BJ (cell line): ENCODE data around the gene NIT1. TPM values are rescaled to one million over a fixed set of nuclear protein-coding genes. Genes with fewer than 3 reads are reported as not detected.

ENCODE experiments used
- CTCF ChIA-PET: fragments of 350-600 bp; formaldehyde crosslinking; extraction: SDS; loops from one replicate; lab custom pipeline; 2021; ENCODE audit warnings: antibody characterized with exemption, inconsistent platforms; lab: Yijun Ruan, JAX
- POLR2A ChIA-PET: fragments of 300-600 bp; sonication (Branson Sonifier 250); formaldehyde crosslinking; extraction: SDS; loops from one replicate; lab custom pipeline; 2021; ENCODE audit warnings: antibody characterized with exemption; lab: Charles Lee
- DNase-seq: peaks from one replicate; pipeline ENCODE4 v3.0.0-alpha.2; 2011; ENCODE audit warnings: low read depth
- H3K27me3 ChIP-seq: 2 replicates; pipeline ENCODE4 v1.6.0; 2011; ENCODE audit warnings: low read length; ENCODE audit not compliant: control insufficient read depth, insufficient read depth
- H3K36me3 ChIP-seq: 2 replicates; pipeline ENCODE4 v1.5.1; 2011; ENCODE audit warnings: low read length; ENCODE audit not compliant: control insufficient read depth, insufficient read depth
- H3K4me3 ChIP-seq: 2 replicates; pipeline ENCODE4 v1.5.1; 2011; ENCODE audit warnings: low read depth, mild to moderate bottlenecking, control low read depth, low read length
- polyA plus RNA-seq: library from polyadenylated mRNA; depleted of rRNA; stranded (reverse); fragments of >200 nt; gene quantifications from 2 replicates; pipeline ENCODE4 v1.2.3, GENCODE V29; 2011; rRNA removed
- small RNA-seq: library from RNA; depleted of rRNA; stranded (forward); fragments of <200 nt; gene quantifications from one replicate; pipeline ENCODE3, GENCODE V24; 2012; ENCODE audit warnings: low replicate concordance, low read depth; ENCODE audit not compliant: insufficient read length
- TF ChIP-seq, protein P1 (sequence below): IDR thresholded peaks from 2 replicates; pipeline ENCODE4 v1.5.1; 2011; ENCODE audit warnings: low read depth, mild to moderate bottlenecking, control low read depth, inconsistent platforms, low read length, moderate library complexity; ENCODE audit not compliant: insufficient read depth

Gene NIT1
- polyA plus RNA-seq, 1 experiment: 36.7 TPM

- TF ChIP-seq, protein P1, sequence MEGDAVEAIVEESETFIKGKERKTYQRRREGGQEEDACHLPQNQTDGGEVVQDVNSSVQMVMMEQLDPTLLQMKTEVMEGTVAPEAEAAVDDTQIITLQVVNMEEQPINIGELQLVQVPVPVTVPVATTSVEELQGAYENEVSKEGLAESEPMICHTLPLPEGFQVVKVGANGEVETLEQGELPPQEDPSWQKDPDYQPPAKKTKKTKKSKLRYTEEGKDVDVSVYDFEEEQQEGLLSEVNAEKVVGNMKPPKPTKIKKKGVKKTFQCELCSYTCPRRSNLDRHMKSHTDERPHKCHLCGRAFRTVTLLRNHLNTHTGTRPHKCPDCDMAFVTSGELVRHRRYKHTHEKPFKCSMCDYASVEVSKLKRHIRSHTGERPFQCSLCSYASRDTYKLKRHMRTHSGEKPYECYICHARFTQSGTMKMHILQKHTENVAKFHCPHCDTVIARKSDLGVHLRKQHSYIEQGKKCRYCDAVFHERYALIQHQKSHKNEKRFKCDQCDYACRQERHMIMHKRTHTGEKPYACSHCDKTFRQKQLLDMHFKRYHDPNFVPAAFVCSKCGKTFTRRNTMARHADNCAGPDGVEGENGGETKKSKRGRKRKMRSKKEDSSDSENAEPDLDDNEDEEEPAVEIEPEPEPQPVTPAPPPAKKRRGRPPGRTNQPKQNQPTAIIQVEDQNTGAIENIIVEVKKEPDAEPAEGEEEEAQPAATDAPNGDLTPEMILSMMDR: no peak
- peak overlapping the region; percentile 81 for H3K4me3 ChIP-seq
- no peaks in the 10 kb centered on the region for H3K27me3 ChIP-seq
- peaks cover 18% of the 10 kb centered on the region for H3K36me3 ChIP-seq
- POLR2A ChIA-PET: interaction anchor here (1.0 kb wide), 2 partner anchors 11 to 14 kb away, joined by 3 to 8 read pairs; no protein-coding TSS in a partner anchor
- no peak for DNase-seq
- CTCF ChIA-PET: interaction anchor here (0.9 to 2.1 kb wide), 10 partner anchors 10 to 216 kb away, joined by 3 to 10 read pairs (median 4); partner anchors contain the start of genes B4GALT3, DEDD and TOMM40L
These were observed 49.0 kb downstream of the NIT1 start for GRCh38 chr1:161166669-161167548.

DNA sequence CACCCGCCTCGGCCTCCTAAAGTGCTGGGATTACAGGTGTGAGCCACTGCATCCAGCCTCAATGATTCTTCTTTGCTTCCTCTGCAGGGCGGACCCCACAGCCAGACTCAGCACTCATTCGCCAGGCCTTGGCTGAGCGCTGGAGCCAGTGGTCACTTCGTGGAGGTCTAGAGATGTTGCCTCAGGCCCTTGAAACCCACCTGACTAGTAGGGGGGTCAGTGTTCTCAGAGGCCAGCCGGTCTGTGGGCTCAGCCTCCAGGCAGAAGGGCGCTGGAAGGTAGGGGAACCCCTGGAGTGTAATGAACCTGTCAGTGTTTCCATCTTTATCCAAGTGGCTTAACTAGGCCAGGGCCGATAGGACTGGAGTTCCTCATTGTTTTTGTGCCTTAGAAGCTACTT lies 51.0 kb downstream of the NIT1 start:
- ChIA-PET POLR2A (no interaction called here), CTCF (interaction anchor here (1.1 kb wide), 1 partner anchor 11 kb away, joined by 3 read pairs; no protein-coding TSS in a partner anchor)
- DNase-seq: no peak
- H3K36me3 ChIP-seq: peaks cover 18% of the 10 kb centered on the region
- no peaks in the 10 kb centered on the region for H3K27me3 ChIP-seq
- no peak overlapping the region for H3K4me3 ChIP-seq
- TF ChIP-seq, protein P1: no peak

Small RNA genes lying within 50 kb of the gene (small RNA-seq; reads per million reads assigned to genes)
- not detected for gene RF01225

Other genes with a start within 250 kb of the NIT1 start
- gene ITLN1, start 232.9 kb upstream of the NIT1 start, polyA plus RNA-seq: not detected in 2 replicates
- gene ITLN2, start 163.3 kb upstream of the NIT1 start, polyA plus RNA-seq: not detected in 2 replicates
- 1.3 and 1.8 TPM in 2 replicates for gene F11R, start 97.0 kb upstream of the NIT1 start, polyA plus RNA-seq
- 0.22 and 0.26 TPM in 2 replicates for gene TSTD1, start 79.1 kb upstream of the NIT1 start, polyA plus RNA-seq
- 33.0 and 40.4 TPM in 2 replicates for gene USF1, start 72.1 kb upstream of the NIT1 start, polyA plus RNA-seq
- gene ARHGAP30, start 48.2 kb upstream of the NIT1 start, polyA plus RNA-seq: not detected in 2 replicates
- 0.05 TPM in 1 of 2 replicates, not detected in the other for gene NECTIN4, start 28.5 kb upstream of the NIT1 start, polyA plus RNA-seq
- gene KLHDC9, start 19.7 kb upstream of the NIT1 start, polyA plus RNA-seq: 3.9 and 5.8 TPM in 2 replicates
- gene PFDN2, start 68 bp upstream of the NIT1 start, polyA plus RNA-seq: 32.9 and 66.0 TPM in 2 replicates
- gene DEDD, start 14.6 kb downstream of the NIT1 start, polyA plus RNA-seq: 46.4 and 74.0 TPM in 2 replicates
- 89.4 and 134 TPM in 2 replicates for gene UFC1, start 35.9 kb downstream of the NIT1 start, polyA plus RNA-seq
- gene USP21, start 41.4 kb downstream of the NIT1 start, polyA plus RNA-seq: 13.5 and 19.3 TPM in 2 replicates
- 17.6 and 29.7 TPM in 2 replicates for gene PPOX, start 48.3 kb downstream of the NIT1 start, polyA plus RNA-seq
- gene B4GALT3, start 59.4 kb downstream of the NIT1 start, polyA plus RNA-seq: 24.7 and 39.0 TPM in 2 replicates
- 0.99 and 1.3 TPM in 2 replicates for gene ADAMTS4, start 80.9 kb downstream of the NIT1 start, polyA plus RNA-seq
- gene NDUFS2, start 84.3 kb downstream of the NIT1 start, polyA plus RNA-seq: 129 TPM in 2 replicates
- gene FCER1G, start 97.2 kb downstream of the NIT1 start, polyA plus RNA-seq: 0.38 and 0.47 TPM in 2 replicates
- gene APOA2, start 105.5 kb downstream of the NIT1 start, polyA plus RNA-seq: not detected in 2 replicates
- 9.6 and 13.1 TPM in 2 replicates for gene TOMM40L, start 108.0 kb downstream of the NIT1 start, polyA plus RNA-seq
- gene NR1I3, start 120.1 kb downstream of the NIT1 start, polyA plus RNA-seq: not detected in 2 replicates
- gene PCP4L1, start 140.6 kb downstream of the NIT1 start, polyA plus RNA-seq: not detected in 2 replicates
- gene MPZ, start 191.9 kb downstream of the NIT1 start, polyA plus RNA-seq: 0.42 and 0.69 TPM in 2 replicates
- 275 and 315 TPM in 2 replicates for gene SDHC, start 196.3 kb downstream of the NIT1 start, polyA plus RNA-seq
- not detected in 2 replicates for gene CFAP126, start 249.8 kb downstream of the NIT1 start, polyA plus RNA-seq